Astrocyte (in vitro differentiated cells and primary cell): ENCODE results near the gene IRGQ.

Experiments used
- CTCF ChIP-seq: IDR thresholded peaks from 2 replicates; pipeline ENCODE4 v1.5.1; 2011; ENCODE audit warnings: low read depth, mild to moderate bottlenecking, inconsistent platforms, low read length, moderate library complexity; ENCODE audit not compliant: insufficient read depth
- EZH2 ChIP-seq: IDR thresholded peaks from 2 replicates; pipeline ENCODE4 v1.6.1; 2012; ENCODE audit warnings: mild to moderate bottlenecking, low read length, inconsistent platforms; ENCODE audit not compliant: insufficient read depth

- TF ChIP-seq EZH2 (no peak), CTCF (no peak)
Observed at GRCh38 chr19:43548706-43549105, 47.2 kb downstream of the IRGQ start.
